Body of pancreas (tissue), 4 donors: ENCODE results near the gene PODXL.

Source experiments
- CTCF ChIP-seq, 7 experiments: fragments of 450-650 bp in 4 of 7; fragments of 200-600 bp in 3 of 7; sonication (generic) in 3 of 7; IDR thresholded peaks; one replicate each; pipeline ENCODE4 v1.5.1; 2016 to 2019; ENCODE audit warnings: antibody characterized with exemption in 7 of 7
- POLR2A ChIP-seq, 3 donors: fragments of 450-650 bp; IDR thresholded peaks; one replicate each; pipeline ENCODE4 v1.6.1; 2016; ENCODE audit warnings: antibody characterized with exemption in 3 of 3, mild to moderate bottlenecking in 2 of 3

- TF ChIP-seq POLR2A (IDR thresholded peaks at IDR 0.05) (no peak), CTCF (IDR thresholded peaks at IDR 0.05) (no peak)
These were observed 94.4 kb downstream of the PODXL start for GRCh38 chr7:131462059-131462458.
